Neural cell (in vitro differentiated cells): ENCODE data around the gene PCDHA4.

Experiments
- EP300 ChIP-seq: fragments of 450-650 bp; conservative IDR thresholded peaks from 2 replicates; pipeline ENCODE4 v1.6.1; 2014; ENCODE audit warnings: antibody characterized with exemption, mild to moderate bottlenecking, moderate library complexity; ENCODE audit not compliant: poor library complexity, severe bottlenecking
- EZH2 ChIP-seq: fragments of 200-600, 300-800 bp; shearing (Covaris generic), sonication (generic); IDR thresholded peaks from 2 replicates; pipeline ENCODE4 v1.6.1; 2014; ENCODE audit warnings: antibody characterized with exemption, low read length, borderline replicate concordance, mild to moderate bottlenecking; ENCODE audit not compliant: insufficient read depth, poor library complexity, severe bottlenecking
- MXI1 ChIP-seq: fragments of 450-650 bp; conservative IDR thresholded peaks from 2 replicates; pipeline ENCODE4 v1.6.1; 2014; ENCODE audit warnings: antibody characterized with exemption, mild to moderate bottlenecking; ENCODE audit not compliant: poor library complexity, severe bottlenecking
- POLR2AphosphoS5 ChIP-seq: IDR thresholded peaks from 2 replicates; pipeline ENCODE4 v1.6.1; 2012
- RAD21 ChIP-seq: fragments of 450-650 bp; conservative IDR thresholded peaks from 2 replicates; pipeline ENCODE4 v1.6.1; 2014; ENCODE audit warnings: antibody characterized with exemption, mild to moderate bottlenecking, moderate library complexity
- SMC3 ChIP-seq: fragments of 450-650 bp; conservative IDR thresholded peaks from 2 replicates; pipeline ENCODE4 v1.6.1; 2014; ENCODE audit warnings: antibody characterized with exemption, mild to moderate bottlenecking, moderate library complexity; ENCODE audit not compliant: poor library complexity
- TAF1 ChIP-seq: IDR thresholded peaks from 2 replicates; pipeline ENCODE4 v1.6.1; 2012; ENCODE audit warnings: low read depth
- TF ChIP-seq, protein P1 (sequence below): fragments of 450-650 bp; IDR thresholded peaks from 2 replicates; pipeline ENCODE4 v1.5.1; 2014; ENCODE audit warnings: antibody characterized with exemption, mild to moderate bottlenecking, moderate library complexity; ENCODE audit not compliant: poor library complexity, severe bottlenecking
- TF ChIP-seq, protein P2 (sequence below): IDR thresholded peaks from 2 replicates; pipeline ENCODE4 v1.6.1; 2012; ENCODE audit warnings: borderline replicate concordance

DNA sequence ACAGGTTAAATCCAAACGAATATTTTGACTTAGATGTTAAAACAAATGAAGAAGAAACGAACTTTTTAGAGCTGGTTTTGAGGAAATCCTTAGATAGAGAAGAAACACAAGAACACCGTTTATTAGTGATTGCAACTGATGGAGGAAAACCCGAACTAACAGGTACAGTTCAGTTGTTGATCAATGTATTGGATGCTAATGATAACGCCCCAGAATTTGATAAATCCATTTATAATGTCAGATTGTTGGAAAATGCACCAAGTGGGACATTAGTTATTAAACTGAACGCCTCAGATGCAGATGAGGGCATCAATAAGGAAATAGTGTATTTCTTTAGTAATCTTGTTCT is 15.4 kb downstream of the PCDHA4 start:
- TF ChIP-seq, protein P1, sequence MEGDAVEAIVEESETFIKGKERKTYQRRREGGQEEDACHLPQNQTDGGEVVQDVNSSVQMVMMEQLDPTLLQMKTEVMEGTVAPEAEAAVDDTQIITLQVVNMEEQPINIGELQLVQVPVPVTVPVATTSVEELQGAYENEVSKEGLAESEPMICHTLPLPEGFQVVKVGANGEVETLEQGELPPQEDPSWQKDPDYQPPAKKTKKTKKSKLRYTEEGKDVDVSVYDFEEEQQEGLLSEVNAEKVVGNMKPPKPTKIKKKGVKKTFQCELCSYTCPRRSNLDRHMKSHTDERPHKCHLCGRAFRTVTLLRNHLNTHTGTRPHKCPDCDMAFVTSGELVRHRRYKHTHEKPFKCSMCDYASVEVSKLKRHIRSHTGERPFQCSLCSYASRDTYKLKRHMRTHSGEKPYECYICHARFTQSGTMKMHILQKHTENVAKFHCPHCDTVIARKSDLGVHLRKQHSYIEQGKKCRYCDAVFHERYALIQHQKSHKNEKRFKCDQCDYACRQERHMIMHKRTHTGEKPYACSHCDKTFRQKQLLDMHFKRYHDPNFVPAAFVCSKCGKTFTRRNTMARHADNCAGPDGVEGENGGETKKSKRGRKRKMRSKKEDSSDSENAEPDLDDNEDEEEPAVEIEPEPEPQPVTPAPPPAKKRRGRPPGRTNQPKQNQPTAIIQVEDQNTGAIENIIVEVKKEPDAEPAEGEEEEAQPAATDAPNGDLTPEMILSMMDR = no peak
- TF ChIP-seq RAD21 = no peak
- TF ChIP-seq EP300 = no peak
- TF ChIP-seq POLR2AphosphoS5 = no peak
- no peak for TF ChIP-seq TAF1
- no peak for TF ChIP-seq MXI1
- no peak for TF ChIP-seq EZH2
- TF ChIP-seq, protein P2, sequence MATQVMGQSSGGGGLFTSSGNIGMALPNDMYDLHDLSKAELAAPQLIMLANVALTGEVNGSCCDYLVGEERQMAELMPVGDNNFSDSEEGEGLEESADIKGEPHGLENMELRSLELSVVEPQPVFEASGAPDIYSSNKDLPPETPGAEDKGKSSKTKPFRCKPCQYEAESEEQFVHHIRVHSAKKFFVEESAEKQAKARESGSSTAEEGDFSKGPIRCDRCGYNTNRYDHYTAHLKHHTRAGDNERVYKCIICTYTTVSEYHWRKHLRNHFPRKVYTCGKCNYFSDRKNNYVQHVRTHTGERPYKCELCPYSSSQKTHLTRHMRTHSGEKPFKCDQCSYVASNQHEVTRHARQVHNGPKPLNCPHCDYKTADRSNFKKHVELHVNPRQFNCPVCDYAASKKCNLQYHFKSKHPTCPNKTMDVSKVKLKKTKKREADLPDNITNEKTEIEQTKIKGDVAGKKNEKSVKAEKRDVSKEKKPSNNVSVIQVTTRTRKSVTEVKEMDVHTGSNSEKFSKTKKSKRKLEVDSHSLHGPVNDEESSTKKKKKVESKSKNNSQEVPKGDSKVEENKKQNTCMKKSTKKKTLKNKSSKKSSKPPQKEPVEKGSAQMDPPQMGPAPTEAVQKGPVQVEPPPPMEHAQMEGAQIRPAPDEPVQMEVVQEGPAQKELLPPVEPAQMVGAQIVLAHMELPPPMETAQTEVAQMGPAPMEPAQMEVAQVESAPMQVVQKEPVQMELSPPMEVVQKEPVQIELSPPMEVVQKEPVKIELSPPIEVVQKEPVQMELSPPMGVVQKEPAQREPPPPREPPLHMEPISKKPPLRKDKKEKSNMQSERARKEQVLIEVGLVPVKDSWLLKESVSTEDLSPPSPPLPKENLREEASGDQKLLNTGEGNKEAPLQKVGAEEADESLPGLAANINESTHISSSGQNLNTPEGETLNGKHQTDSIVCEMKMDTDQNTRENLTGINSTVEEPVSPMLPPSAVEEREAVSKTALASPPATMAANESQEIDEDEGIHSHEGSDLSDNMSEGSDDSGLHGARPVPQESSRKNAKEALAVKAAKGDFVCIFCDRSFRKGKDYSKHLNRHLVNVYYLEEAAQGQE = no peak
- TF ChIP-seq SMC3 = no peak
